ENCODE measurements around the gene GFRA3.
A peak's percentile ranks its signal among the peaks of the same experiment; 100 is the strongest.
"Not testable (repeated sequence)": the region's sequence is repeated elsewhere in the genome, so short reads cannot be mapped to it uniquely, and the experiment has no call there.

Gene GFRA3

GRCh38 chr5:138275895-138276294, 1.5 kb upstream of the GFRA3 start:
- no peaks in the 10 kb centered on the region for H3K9me3 ChIP-seq (ENCODE audit: insufficient read depth, low read depth, low read length)
- H3K4me3 ChIP-seq (ENCODE audit: low read length) = no peak overlapping the region
- no peaks in the 10 kb centered on the region for H3K36me3 ChIP-seq (ENCODE audit: insufficient read depth, low read depth, low read length)
- H3K27me3 ChIP-seq (ENCODE audit: insufficient read depth, low read length) = peaks cover 45% of the 10 kb centered on the region
- H3K27ac ChIP-seq (ENCODE audit: low read length) = no peak overlapping the region
- H3K4me1 ChIP-seq (ENCODE audit: insufficient read depth, low read length) = peaks cover 9% of the 10 kb centered on the region
- H3K9ac ChIP-seq (ENCODE audit: low read depth, low read length) = no peak overlapping the region

DNA sequence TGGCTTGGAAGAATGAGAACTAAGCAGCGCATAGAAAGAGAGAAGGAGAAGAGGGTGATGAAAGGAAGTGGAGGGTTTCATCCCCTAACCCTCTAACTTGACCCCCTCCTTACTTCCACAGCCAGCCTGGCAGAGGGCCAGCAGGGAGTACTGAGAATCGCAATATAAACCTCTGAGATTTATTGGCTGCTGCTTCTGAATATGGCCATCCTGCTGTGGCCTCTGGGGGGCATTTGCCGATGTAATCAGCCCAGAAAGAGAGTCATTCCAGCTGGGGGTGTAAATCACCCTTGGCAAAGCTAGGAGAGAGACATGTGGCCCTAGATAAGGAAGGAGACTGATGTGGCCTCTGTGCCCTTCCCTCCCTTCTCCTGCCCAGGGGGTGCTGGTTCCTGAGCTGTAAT, 960 bp upstream of the GFRA3 start:
- Histone ChIP-seq H3K4me1 (ENCODE audit: insufficient read depth, low read length) (peaks cover 9% of the 10 kb centered on the region), H3K9ac (ENCODE audit: low read depth, low read length) (no peak overlapping the region), H3K9me3 (ENCODE audit: insufficient read depth, low read depth, low read length) (no peaks in the 10 kb centered on the region), H3K4me3 (ENCODE audit: low read length) (0 out of 2 replicates have a peak overlapping the region, but pooled peaks have one; percentile 62), H3K27ac (ENCODE audit: low read length) (no peak overlapping the region), H3K36me3 (ENCODE audit: insufficient read depth, low read depth, low read length) (no peaks in the 10 kb centered on the region), H3K27me3 (ENCODE audit: insufficient read depth, low read length) (peaks cover 45% of the 10 kb centered on the region)

- peak overlapping the region; percentile 42; the same call in 1 of the 2 replicates for H3K9ac ChIP-seq (ENCODE audit: low read depth, low read length)
- H3K4me1 ChIP-seq (ENCODE audit: insufficient read depth, low read length) = peaks cover 9% of the 10 kb centered on the region
- peak overlapping the region; percentile 62; the same call in 1 of the 2 replicates for H3K4me3 ChIP-seq (ENCODE audit: low read length)
- H3K27me3 ChIP-seq (ENCODE audit: insufficient read depth, low read length) = peaks cover 45% of the 10 kb centered on the region
- H3K36me3 ChIP-seq (ENCODE audit: insufficient read depth, low read depth, low read length) = no peaks in the 10 kb centered on the region
- no peak overlapping the region for H3K27ac ChIP-seq (ENCODE audit: low read length)
- H3K9me3 ChIP-seq (ENCODE audit: insufficient read depth, low read depth, low read length) = no peaks in the 10 kb centered on the region
Observed at GRCh38 chr5:138273834-138274188, 610 bp downstream of the GFRA3 start.

DNA sequence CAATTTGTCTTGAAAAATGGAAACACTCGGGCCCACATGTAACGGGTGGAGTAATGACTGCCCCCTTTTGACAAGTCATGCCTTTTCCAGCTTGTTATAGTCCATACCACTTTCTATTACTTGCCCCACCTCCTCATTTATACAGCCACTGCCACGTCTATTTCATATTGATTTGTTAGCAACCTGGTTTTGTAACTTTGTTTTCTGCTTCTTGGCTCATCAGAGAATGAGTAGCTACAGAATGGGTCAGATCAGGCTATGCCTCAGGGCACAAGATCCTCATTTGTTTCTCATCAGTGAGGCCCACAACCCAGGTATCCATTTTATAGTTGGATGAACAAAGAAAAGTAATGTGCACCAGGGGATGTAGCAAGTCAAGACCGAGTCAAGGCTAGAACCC, 1.7 kb downstream of the GFRA3 start:
- no peak overlapping the region for H3K27ac ChIP-seq (ENCODE audit: low read length)
- H3K36me3 ChIP-seq (ENCODE audit: insufficient read depth, low read depth, low read length) = no peaks in the 10 kb centered on the region
- peaks cover 9% of the 10 kb centered on the region for H3K4me1 ChIP-seq (ENCODE audit: insufficient read depth, low read length)
- peaks cover 45% of the 10 kb centered on the region for H3K27me3 ChIP-seq (ENCODE audit: insufficient read depth, low read length)
- no peaks in the 10 kb centered on the region for H3K9me3 ChIP-seq (ENCODE audit: insufficient read depth, low read depth, low read length)
- H3K4me3 ChIP-seq (ENCODE audit: low read length) = no peak overlapping the region
- H3K9ac ChIP-seq (ENCODE audit: low read depth, low read length) = no peak overlapping the region

- Histone ChIP-seq H3K27ac (ENCODE audit: low read length) (no peak overlapping the region), H3K4me3 (ENCODE audit: low read length) (no peak overlapping the region)
Observed at GRCh38 chr5:138271281-138271680, 3.1 kb downstream of the GFRA3 start.

DNA sequence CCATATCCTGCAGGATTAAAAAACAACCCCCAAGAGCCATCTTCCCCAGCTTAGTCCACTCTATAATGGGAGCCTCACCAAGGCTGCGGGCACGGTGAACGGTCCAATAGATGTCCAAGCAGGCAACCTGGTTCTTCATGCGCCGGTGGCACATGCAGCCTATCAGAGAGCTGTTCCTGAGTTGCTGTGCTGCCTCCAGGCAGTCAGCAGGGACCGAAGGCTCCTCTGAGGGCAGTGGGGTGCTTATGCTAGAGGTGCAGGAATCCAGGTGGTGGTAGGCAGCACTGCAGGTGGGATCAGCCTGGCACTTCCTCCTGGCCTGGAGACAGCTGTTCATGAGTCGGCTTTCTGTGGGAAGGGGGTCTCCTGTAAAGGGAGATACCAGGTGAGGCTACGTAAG, 10.2 kb downstream of the GFRA3 start:
- Histone ChIP-seq H3K4me1 (ENCODE audit: insufficient read depth, low read length) (no peaks in the 10 kb centered on the region), H3K27ac (ENCODE audit: low read length) (no peak overlapping the region), H3K9ac (ENCODE audit: low read depth, low read length) (no peak overlapping the region), H3K36me3 (ENCODE audit: insufficient read depth, low read depth, low read length) (no peaks in the 10 kb centered on the region), H3K4me3 (ENCODE audit: low read length) (no peak overlapping the region), H3K9me3 (ENCODE audit: insufficient read depth, low read depth, low read length) (no peaks in the 10 kb centered on the region), H3K27me3 (ENCODE audit: insufficient read depth, low read length) (no peaks in the 10 kb centered on the region)

More at GRCh38 chr5:138271281-138271680, 3.1 kb downstream of the GFRA3 start:
- Histone ChIP-seq H3K9me3 (ENCODE audit: insufficient read depth, low read depth, low read length) (no peaks in the 10 kb centered on the region), H3K4me1 (ENCODE audit: insufficient read depth, low read length) (peaks cover 9% of the 10 kb centered on the region), H3K27me3 (ENCODE audit: insufficient read depth, low read length) (peaks cover 40% of the 10 kb centered on the region), H3K36me3 (ENCODE audit: insufficient read depth, low read depth, low read length) (no peaks in the 10 kb centered on the region), H3K9ac (ENCODE audit: low read depth, low read length) (no peak overlapping the region)

DNA sequence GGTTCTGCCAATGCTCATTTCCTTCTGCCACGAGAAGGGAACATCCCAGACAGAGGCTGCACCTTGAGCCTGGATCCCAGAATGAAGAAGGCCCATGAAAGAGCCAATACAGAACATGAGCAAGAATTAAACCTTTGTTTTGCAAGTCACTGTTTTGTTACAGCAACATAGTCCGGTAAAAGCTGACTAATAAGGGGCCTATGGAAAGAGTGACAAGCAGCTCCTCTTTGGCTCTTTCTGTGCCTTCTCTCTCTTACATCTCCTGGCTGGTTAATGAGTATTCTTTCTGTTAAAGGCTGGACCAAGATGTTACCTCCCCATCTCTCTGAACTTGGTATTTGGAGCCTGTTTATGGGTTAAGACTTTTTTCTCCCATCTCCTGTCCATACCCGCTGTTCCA, 10.8 kb downstream of the GFRA3 start:
- Histone ChIP-seq H3K4me3 (ENCODE audit: low read length) (no peak overlapping the region), H3K9ac (ENCODE audit: low read depth, low read length) (no peak overlapping the region), H3K36me3 (ENCODE audit: insufficient read depth, low read depth, low read length) (no peaks in the 10 kb centered on the region), H3K9me3 (ENCODE audit: insufficient read depth, low read depth, low read length) (no peaks in the 10 kb centered on the region), H3K4me1 (ENCODE audit: insufficient read depth, low read length) (no peaks in the 10 kb centered on the region), H3K27me3 (ENCODE audit: insufficient read depth, low read length) (no peaks in the 10 kb centered on the region), H3K27ac (ENCODE audit: low read length) (no peak overlapping the region)

- Histone ChIP-seq H3K27me3 (ENCODE audit: insufficient read depth, low read length) (no peaks in the 10 kb centered on the region; the same call in 1 of the 2 replicates), H3K4me1 (ENCODE audit: insufficient read depth, low read length) (no peaks in the 10 kb centered on the region), H3K9ac (ENCODE audit: low read depth, low read length) (no peak overlapping the region), H3K9me3 (ENCODE audit: insufficient read depth, low read depth, low read length) (no peaks in the 10 kb centered on the region), H3K27ac (ENCODE audit: low read length) (no peak overlapping the region), H3K4me3 (ENCODE audit: low read length) (no peak overlapping the region), H3K36me3 (ENCODE audit: insufficient read depth, low read depth, low read length) (no peaks in the 10 kb centered on the region)
Observed at GRCh38 chr5:138258704-138259292, 15.6 kb downstream of the GFRA3 start.

- Histone ChIP-seq H3K9ac (ENCODE audit: low read depth, low read length) (no peak overlapping the region), H3K9me3 (ENCODE audit: insufficient read depth, low read depth, low read length) (no peaks in the 10 kb centered on the region), H3K27me3 (ENCODE audit: insufficient read depth, low read length) (no peaks in the 10 kb centered on the region; the same call in 1 of the 2 replicates), H3K27ac (ENCODE audit: low read length) (no peak overlapping the region), H3K36me3 (ENCODE audit: insufficient read depth, low read depth, low read length) (no peaks in the 10 kb centered on the region), H3K4me3 (ENCODE audit: low read length) (no peak overlapping the region), H3K4me1 (ENCODE audit: insufficient read depth, low read length) (no peaks in the 10 kb centered on the region)
Observed at GRCh38 chr5:138257583-138257982, 16.8 kb downstream of the GFRA3 start.

DNA sequence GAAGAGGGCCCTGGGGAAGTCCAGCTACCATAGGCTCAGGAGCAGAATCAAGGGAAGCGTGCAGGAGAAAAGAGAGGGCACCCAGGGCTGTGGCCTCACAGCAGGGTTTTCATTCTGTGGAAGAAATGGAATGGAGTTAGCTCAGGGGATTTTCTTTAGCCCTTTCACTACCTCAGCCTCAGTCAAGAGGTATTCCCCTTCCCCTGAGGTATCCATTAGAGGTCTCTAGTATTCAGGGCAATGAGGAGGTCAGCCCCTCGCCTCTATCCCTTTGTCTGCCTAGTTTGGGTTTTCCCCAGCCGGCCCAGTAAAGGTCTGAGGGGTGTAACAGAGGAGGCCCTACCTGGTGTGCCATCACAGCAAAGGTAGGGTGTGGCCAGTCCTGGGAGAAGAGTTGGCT, 21.5 kb downstream of the GFRA3 start:
- H3K27me3 ChIP-seq (ENCODE audit: insufficient read depth, low read length) = no peaks in the 10 kb centered on the region; the same call in 1 of the 2 replicates
- no peak overlapping the region for H3K9ac ChIP-seq (ENCODE audit: low read depth, low read length)
- H3K4me1 ChIP-seq (ENCODE audit: insufficient read depth, low read length) = no peaks in the 10 kb centered on the region
- no peak overlapping the region for H3K4me3 ChIP-seq (ENCODE audit: low read length)
- no peaks in the 10 kb centered on the region for H3K36me3 ChIP-seq (ENCODE audit: insufficient read depth, low read depth, low read length)
- no peak overlapping the region for H3K27ac ChIP-seq (ENCODE audit: low read length)
- no peaks in the 10 kb centered on the region for H3K9me3 ChIP-seq (ENCODE audit: insufficient read depth, low read depth, low read length)

DNA sequence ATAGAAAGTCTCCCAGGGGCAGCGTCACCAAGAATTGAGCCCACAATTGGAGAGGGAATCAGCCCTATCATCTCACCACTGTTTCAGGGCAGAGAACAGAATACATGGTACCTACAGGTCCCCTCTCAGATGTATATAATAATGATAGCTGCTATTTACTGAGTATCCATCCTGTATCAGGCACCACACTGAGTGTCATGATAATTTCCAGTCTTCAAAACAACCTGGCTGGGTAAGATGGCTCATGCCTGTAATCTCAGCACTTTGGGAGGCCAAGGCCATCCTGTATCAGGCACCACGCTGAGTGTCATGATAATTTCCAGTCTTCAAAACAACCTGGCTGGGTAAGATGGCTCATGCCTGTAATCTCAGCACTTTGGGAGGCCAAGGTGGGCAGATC, 26.6 kb downstream of the GFRA3 start:
- H3K4me3 ChIP-seq (ENCODE audit: low read length); H3K27ac ChIP-seq (ENCODE audit: low read length); H3K9me3 ChIP-seq (ENCODE audit: insufficient read depth, low read depth, low read length); H3K4me1 ChIP-seq (ENCODE audit: insufficient read depth, low read length); H3K36me3 ChIP-seq (ENCODE audit: insufficient read depth, low read depth, low read length); H3K9ac ChIP-seq (ENCODE audit: low read depth, low read length): not testable (repeated sequence)
- H3K27me3 ChIP-seq (ENCODE audit: insufficient read depth, low read length) = peaks cover 16% of the 10 kb centered on the region

DNA sequence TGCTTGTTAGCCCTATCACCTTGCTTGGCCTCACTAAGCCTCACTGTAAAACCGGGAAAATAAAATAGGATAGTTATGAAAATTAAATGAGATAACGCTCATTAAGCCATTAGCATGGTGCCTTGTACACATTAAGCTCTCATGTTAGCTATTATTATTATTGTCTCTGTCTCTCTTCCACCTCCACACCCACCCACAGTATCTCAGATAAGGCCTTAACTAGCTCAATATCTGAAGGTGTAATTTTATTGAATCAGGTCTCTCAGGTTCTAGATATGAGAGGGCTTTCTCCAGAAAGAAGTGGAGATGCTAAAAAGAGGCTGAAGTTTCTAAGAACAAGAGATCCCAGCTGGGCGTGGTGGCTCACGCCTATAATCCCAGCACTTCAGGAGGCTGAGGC, 27.6 kb downstream of the GFRA3 start:
- H3K36me3 ChIP-seq (ENCODE audit: insufficient read depth, low read depth, low read length) = no peaks in the 10 kb centered on the region
- H3K27me3 ChIP-seq (ENCODE audit: insufficient read depth, low read length) = peaks cover 26% of the 10 kb centered on the region
- H3K27ac ChIP-seq (ENCODE audit: low read length) = no peak overlapping the region
- H3K4me3 ChIP-seq (ENCODE audit: low read length) = no peak overlapping the region
- no peaks in the 10 kb centered on the region for H3K9me3 ChIP-seq (ENCODE audit: insufficient read depth, low read depth, low read length)
- peaks cover 4% of the 10 kb centered on the region; the same call in 1 of the 2 replicates for H3K4me1 ChIP-seq (ENCODE audit: insufficient read depth, low read length)
- H3K9ac ChIP-seq (ENCODE audit: low read depth, low read length) = no peak overlapping the region
